Adipocyte (in vitro differentiated cells): ENCODE results near the gene PARP1.
A peak's percentile ranks its signal among the peaks of the same experiment; 100 is the strongest.

Experiments
- DNase-seq: peaks from one replicate; pipeline ENCODE4 v3.0.0-alpha.2; 2015; ENCODE audit warnings: low read depth
- H3K27me3 ChIP-seq: replicated peaks from 2 replicates; pipeline ENCODE4 v1.7.0; 2013; ENCODE audit warnings: mild to moderate bottlenecking, low read length, moderate library complexity; ENCODE audit not compliant: control insufficient read depth, insufficient read depth
- H3K36me3 ChIP-seq: 2 replicates; pipeline ENCODE4 v1.7.0; 2013; ENCODE audit warnings: low read length, mild to moderate bottlenecking, moderate library complexity; ENCODE audit not compliant: control insufficient read depth, insufficient read depth, severe bottlenecking
- H3K4me1 ChIP-seq: 2 replicates; pipeline ENCODE4 v1.7.0; 2013; ENCODE audit warnings: mild to moderate bottlenecking, low read length, moderate library complexity; ENCODE audit not compliant: control insufficient read depth, insufficient read depth
- H3K4me3 ChIP-seq: 2 replicates; pipeline ENCODE4 v1.7.0; 2013; ENCODE audit warnings: mild to moderate bottlenecking, low read length, moderate library complexity
- H3K9ac ChIP-seq: 2 replicates; pipeline ENCODE4 v1.7.0; 2013; ENCODE audit warnings: mild to moderate bottlenecking, low read length, moderate library complexity
- H3K9me3 ChIP-seq: 2 replicates; pipeline ENCODE4 v1.7.0; 2013; ENCODE audit warnings: mild to moderate bottlenecking, low read length, moderate library complexity; ENCODE audit not compliant: control insufficient read depth

PARP1 gene

GRCh38 chr1:226407497-226408284, at the start of gene PARP1:
Gene PARP1 (minus strand): TSS chr1:226408093. CDS start chr1:226407929, 164 bp downstream.
- peak within 1 kb of the TSS; percentile 95 for H3K4me3 ChIP-seq
- H3K9ac ChIP-seq, result peak within 1 kb of the TSS; percentile 85
- H3K4me1 ChIP-seq, result peaks cover 40% of the 10 kb centered on the region
- peak; percentile 93 for DNase-seq
- no peaks in the 10 kb centered on the region for H3K9me3 ChIP-seq
- no peaks in the 10 kb centered on the region for H3K27me3 ChIP-seq
- H3K36me3 ChIP-seq, result no peaks in the 10 kb centered on the region

GRCh38 chr1:226457307-226457712, 49.4 kb upstream of the PARP1 start:
- Histone ChIP-seq H3K9me3 (peaks cover 6% of the 10 kb centered on the region), H3K4me1 (no peaks in the 10 kb centered on the region), H3K36me3 (no peaks in the 10 kb centered on the region), H3K27me3 (peaks cover 40% of the 10 kb centered on the region), H3K9ac (no peak overlapping the region), H3K4me3 (no peak overlapping the region)
- no peak for DNase-seq

- H3K4me3 ChIP-seq, result no peak overlapping the region
Observed at GRCh38 chr1:226455843-226456242, 48.0 kb upstream of the PARP1 start.

GRCh38 chr1:226454349-226454748, 46.5 kb upstream of the PARP1 start:
- Histone ChIP-seq H3K9ac (no peak overlapping the region), H3K9me3 (peaks cover 3% of the 10 kb centered on the region), H3K27me3 (peaks cover 49% of the 10 kb centered on the region), H3K36me3 (no peaks in the 10 kb centered on the region), H3K4me3 (no peak overlapping the region), H3K4me1 (no peaks in the 10 kb centered on the region)
- no peak for DNase-seq

More at GRCh38 chr1:226455843-226456242, 48.0 kb upstream of the PARP1 start:
- H3K27me3 ChIP-seq, result peaks cover 47% of the 10 kb centered on the region
- H3K9ac ChIP-seq, result no peak overlapping the region
- DNase-seq, result no peak
- H3K9me3 ChIP-seq, result no peaks in the 10 kb centered on the region
- no peaks in the 10 kb centered on the region for H3K4me1 ChIP-seq
- no peaks in the 10 kb centered on the region for H3K36me3 ChIP-seq

- Histone ChIP-seq H3K9ac (no peak overlapping the region), H3K27me3 (peaks cover 46% of the 10 kb centered on the region), H3K4me1 (no peaks in the 10 kb centered on the region), H3K9me3 (peaks cover 3% of the 10 kb centered on the region), H3K4me3 (no peak overlapping the region), H3K36me3 (no peaks in the 10 kb centered on the region)
- no peak for DNase-seq
Observed at GRCh38 chr1:226453015-226453704, 45.3 kb upstream of the PARP1 start.

GRCh38 chr1:226450688-226451087, 42.8 kb upstream of the PARP1 start:
- Histone ChIP-seq H3K4me3 (no peak overlapping the region), H3K27me3 (peaks cover 25% of the 10 kb centered on the region), H3K36me3 (no peaks in the 10 kb centered on the region), H3K4me1 (no peaks in the 10 kb centered on the region), H3K9ac (no peak overlapping the region), H3K9me3 (peaks cover 3% of the 10 kb centered on the region)
- DNase-seq, result no peak

GRCh38 chr1:226449823-226450222, 41.9 kb upstream of the PARP1 start:
- Histone ChIP-seq H3K4me3 (no peak overlapping the region), H3K4me1 (no peaks in the 10 kb centered on the region), H3K9ac (no peak overlapping the region), H3K9me3 (peaks cover 3% of the 10 kb centered on the region), H3K36me3 (no peaks in the 10 kb centered on the region), H3K27me3 (peaks cover 32% of the 10 kb centered on the region)
- no peak for DNase-seq

- DNase-seq, result no peak
- Histone ChIP-seq H3K36me3 (no peaks in the 10 kb centered on the region), H3K4me3 (no peak overlapping the region), H3K9ac (no peak overlapping the region), H3K4me1 (no peaks in the 10 kb centered on the region), H3K27me3 (peaks cover 38% of the 10 kb centered on the region), H3K9me3 (peaks cover 3% of the 10 kb centered on the region)
Observed at GRCh38 chr1:226447932-226448665, 40.2 kb upstream of the PARP1 start.

- H3K36me3 ChIP-seq, result no peaks in the 10 kb centered on the region
Observed at GRCh38 chr1:226446094-226446493, 38.2 kb upstream of the PARP1 start.

GRCh38 chr1:226444901-226445300, 37.0 kb upstream of the PARP1 start:
- Histone ChIP-seq H3K4me3 (no peak overlapping the region), H3K9ac (no peak overlapping the region), H3K36me3 (no peaks in the 10 kb centered on the region), H3K4me1 (no peaks in the 10 kb centered on the region), H3K27me3 (peaks cover 19% of the 10 kb centered on the region), H3K9me3 (peaks cover under 1% of the 10 kb centered on the region)
- DNase-seq, result no peak

More at GRCh38 chr1:226446094-226446493, 38.2 kb upstream of the PARP1 start:
- DNase-seq, result no peak
- no peak overlapping the region for H3K4me3 ChIP-seq
- no peak overlapping the region for H3K9ac ChIP-seq
- H3K27me3 ChIP-seq, result peaks cover 24% of the 10 kb centered on the region
- peaks cover 3% of the 10 kb centered on the region for H3K9me3 ChIP-seq
- H3K4me1 ChIP-seq, result no peaks in the 10 kb centered on the region

GRCh38 chr1:226443439-226443838, 35.5 kb upstream of the PARP1 start:
- no peak overlapping the region for H3K4me3 ChIP-seq
- H3K9me3 ChIP-seq, result peaks cover under 1% of the 10 kb centered on the region
- no peak for DNase-seq

More at GRCh38 chr1:226443439-226443838, 35.5 kb upstream of the PARP1 start:
- Histone ChIP-seq H3K9ac (no peak overlapping the region), H3K4me1 (no peaks in the 10 kb centered on the region), H3K36me3 (no peaks in the 10 kb centered on the region), H3K27me3 (peaks cover 24% of the 10 kb centered on the region)
